Measurements from ENCODE around the gene OR52A5. TPM values are rescaled to one million over a fixed set of nuclear protein-coding genes. Genes with fewer than 3 reads are reported as not detected.

The OR52A5 gene
- total RNA-seq, 6 donors from 2014 or later = not detected

- Histone ChIP-seq H3K4me1 (no peaks in the 10 kb centered on the region), H3K27me3 (no peaks in the 10 kb centered on the region), H3K4me3 (no peak overlapping the region), H3K27ac (no peak overlapping the region), H3K36me3 (no peaks in the 10 kb centered on the region), H3K9me3 (no peaks in the 10 kb centered on the region)
- 73 to 77% methylated on average over 3 of the region's 3 CpGs for WGBS, 2 donors
- no peak for DNase-seq
- TF ChIP-seq EP300 (IDR thresholded peaks at IDR 0.05) = no peak
- no peak for TF ChIP-seq POLR2AphosphoS5 (IDR thresholded peaks at IDR 0.05)
- TF ChIP-seq POLR2A (IDR thresholded peaks at IDR 0.05) = no peak
- TF ChIP-seq, protein P1, sequence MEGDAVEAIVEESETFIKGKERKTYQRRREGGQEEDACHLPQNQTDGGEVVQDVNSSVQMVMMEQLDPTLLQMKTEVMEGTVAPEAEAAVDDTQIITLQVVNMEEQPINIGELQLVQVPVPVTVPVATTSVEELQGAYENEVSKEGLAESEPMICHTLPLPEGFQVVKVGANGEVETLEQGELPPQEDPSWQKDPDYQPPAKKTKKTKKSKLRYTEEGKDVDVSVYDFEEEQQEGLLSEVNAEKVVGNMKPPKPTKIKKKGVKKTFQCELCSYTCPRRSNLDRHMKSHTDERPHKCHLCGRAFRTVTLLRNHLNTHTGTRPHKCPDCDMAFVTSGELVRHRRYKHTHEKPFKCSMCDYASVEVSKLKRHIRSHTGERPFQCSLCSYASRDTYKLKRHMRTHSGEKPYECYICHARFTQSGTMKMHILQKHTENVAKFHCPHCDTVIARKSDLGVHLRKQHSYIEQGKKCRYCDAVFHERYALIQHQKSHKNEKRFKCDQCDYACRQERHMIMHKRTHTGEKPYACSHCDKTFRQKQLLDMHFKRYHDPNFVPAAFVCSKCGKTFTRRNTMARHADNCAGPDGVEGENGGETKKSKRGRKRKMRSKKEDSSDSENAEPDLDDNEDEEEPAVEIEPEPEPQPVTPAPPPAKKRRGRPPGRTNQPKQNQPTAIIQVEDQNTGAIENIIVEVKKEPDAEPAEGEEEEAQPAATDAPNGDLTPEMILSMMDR (IDR thresholded peaks at IDR 0.05) = no peak
- no peak for ATAC-seq (ENCODE audit: low FRiP score in 2 of 2)
Measured at GRCh38 chr11:5115339-5115738, 22.8 kb downstream of the OR52A5 start.

DNA sequence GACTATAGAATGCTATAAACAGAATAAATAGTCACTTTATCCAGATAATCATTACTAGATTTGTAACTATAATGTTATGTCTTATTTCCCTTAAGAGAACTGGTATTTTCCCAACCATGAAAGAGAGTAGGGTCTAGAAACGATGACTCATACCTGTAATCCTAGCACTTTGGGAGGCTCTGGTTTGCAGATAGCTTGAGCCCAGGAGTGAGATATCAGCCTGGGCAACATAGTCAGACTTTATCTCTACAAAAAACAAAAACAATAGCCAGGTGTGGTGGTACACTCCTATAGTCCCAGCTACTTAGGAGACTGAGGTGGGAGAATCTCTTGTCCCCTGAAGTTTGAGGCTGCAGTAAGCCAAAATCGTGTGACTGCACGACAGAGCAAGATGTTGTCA, 30.9 kb downstream of the OR52A5 start:
- WGBS, 2 donors = 71% methylated on average over 3 of the region's 3 CpGs
- no peak for ATAC-seq (ENCODE audit: low FRiP score in 2 of 2)

GRCh38 chr11:5103066-5103465, 35.1 kb downstream of the OR52A5 start:
- no peak overlapping the region for H3K27ac ChIP-seq
- DNase-seq = no peak
- TF ChIP-seq POLR2AphosphoS5 (IDR thresholded peaks at IDR 0.05) (no peak), POLR2A (IDR thresholded peaks at IDR 0.05) (no peak), EP300 (IDR thresholded peaks at IDR 0.05) (no peak)
- TF ChIP-seq, protein P1 (IDR thresholded peaks at IDR 0.05) = no peak

More for the DNA sequence above, 30.9 kb downstream of the OR52A5 start:
- H3K27ac ChIP-seq = no peak overlapping the region
- no peak overlapping the region for H3K4me3 ChIP-seq
- no peaks in the 10 kb centered on the region for H3K27me3 ChIP-seq
- H3K9me3 ChIP-seq = no peaks in the 10 kb centered on the region
- H3K36me3 ChIP-seq = no peaks in the 10 kb centered on the region
- H3K4me1 ChIP-seq = no peaks in the 10 kb centered on the region
- DNase-seq = no peak
- TF ChIP-seq, protein P1 (IDR thresholded peaks at IDR 0.05) = no peak
- TF ChIP-seq POLR2AphosphoS5 (IDR thresholded peaks at IDR 0.05) (no peak), EP300 (IDR thresholded peaks at IDR 0.05) (no peak), POLR2A (IDR thresholded peaks at IDR 0.05) (no peak)

DNA sequence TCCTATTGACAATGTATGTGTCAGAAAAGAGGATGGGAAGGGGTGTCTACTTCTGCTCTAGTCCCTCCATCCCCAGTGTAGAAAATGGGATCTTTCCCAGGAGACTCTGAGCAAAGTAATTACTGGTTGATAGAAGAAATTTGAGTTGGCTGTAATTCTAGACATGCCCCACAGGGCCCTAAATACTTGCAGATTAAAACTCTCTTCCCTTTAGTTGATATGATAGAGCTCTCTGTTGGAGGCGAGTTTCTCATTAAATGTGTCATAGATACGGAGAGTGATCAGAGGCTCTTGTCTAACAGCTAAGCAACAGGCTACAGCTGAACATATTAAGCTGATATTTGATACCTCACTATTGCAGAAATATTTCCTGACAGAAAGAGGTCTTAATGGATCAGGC, 35.9 kb downstream of the OR52A5 start:
- WGBS, 2 donors = 52 to 58% methylated on average over 2 of the region's 2 CpGs
- no peaks in the 10 kb centered on the region for H3K27me3 ChIP-seq
- no peak overlapping the region for H3K4me3 ChIP-seq
- no peaks in the 10 kb centered on the region for H3K36me3 ChIP-seq
- H3K4me1 ChIP-seq = no peaks in the 10 kb centered on the region
- ATAC-seq (ENCODE audit: low FRiP score in 2 of 2) (no peak), DNase-seq (no peak)
- no peak overlapping the region for H3K27ac ChIP-seq
- TF ChIP-seq EP300 (IDR thresholded peaks at IDR 0.05) = no peak
- no peaks in the 10 kb centered on the region for H3K9me3 ChIP-seq

More at GRCh38 chr11:5103066-5103465, 35.1 kb downstream of the OR52A5 start:
- no peak for ATAC-seq (ENCODE audit: low FRiP score in 2 of 2)
- no peak overlapping the region for H3K4me3 ChIP-seq
- no peaks in the 10 kb centered on the region for H3K9me3 ChIP-seq
- H3K4me1 ChIP-seq = no peaks in the 10 kb centered on the region
- no peaks in the 10 kb centered on the region for H3K36me3 ChIP-seq
- H3K27me3 ChIP-seq = no peaks in the 10 kb centered on the region

DNA sequence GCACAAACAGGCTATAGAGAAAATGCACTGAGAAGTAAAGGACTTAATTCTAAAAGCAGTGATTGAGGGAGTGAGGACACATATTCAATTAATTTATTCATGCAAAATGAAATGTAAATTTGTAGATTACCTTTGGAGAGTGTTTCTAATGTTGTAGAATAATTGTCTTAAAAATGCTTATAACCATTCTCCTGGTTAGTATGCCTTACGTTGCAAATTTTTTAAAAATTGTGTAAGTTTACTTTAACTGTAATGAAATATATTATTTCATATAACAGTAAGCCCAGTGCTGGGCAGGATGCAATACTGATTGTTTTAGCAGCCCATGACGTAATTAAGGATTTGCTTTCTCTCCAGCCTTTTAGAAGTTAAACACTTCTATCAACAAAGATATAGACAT, 42.1 kb downstream of the OR52A5 start:
- ATAC-seq (ENCODE audit: low FRiP score in 2 of 2) (no peak), DNase-seq (no peak)
- Histone ChIP-seq H3K9me3 (no peaks in the 10 kb centered on the region), H3K27me3 (no peaks in the 10 kb centered on the region), H3K4me1 (no peaks in the 10 kb centered on the region), H3K4me3 (no peak overlapping the region), H3K27ac (no peak overlapping the region), H3K36me3 (no peaks in the 10 kb centered on the region)
- TF ChIP-seq EP300 (IDR thresholded peaks at IDR 0.05) (no peak), POLR2A (IDR thresholded peaks at IDR 0.05) (no peak), POLR2AphosphoS5 (IDR thresholded peaks at IDR 0.05) (no peak)
- TF ChIP-seq, protein P1 (IDR thresholded peaks at IDR 0.05) = no peak
- WGBS, 2 donors = 77 to 84% methylated on average over 2 of the region's 2 CpGs
